NK-92 treated with Interleukin-12 subunit alpha and Interleukin-12 subunit beta, amount 100 ng/mL, for 24 hours (cell line): ENCODE data around the gene HS6ST2.

ENCODE experiments used
- DNase-seq: peaks from one replicate; lab custom pipeline; 2025; lab: John Stamatoyannopoulos, UW

HS6ST2 gene

DNA sequence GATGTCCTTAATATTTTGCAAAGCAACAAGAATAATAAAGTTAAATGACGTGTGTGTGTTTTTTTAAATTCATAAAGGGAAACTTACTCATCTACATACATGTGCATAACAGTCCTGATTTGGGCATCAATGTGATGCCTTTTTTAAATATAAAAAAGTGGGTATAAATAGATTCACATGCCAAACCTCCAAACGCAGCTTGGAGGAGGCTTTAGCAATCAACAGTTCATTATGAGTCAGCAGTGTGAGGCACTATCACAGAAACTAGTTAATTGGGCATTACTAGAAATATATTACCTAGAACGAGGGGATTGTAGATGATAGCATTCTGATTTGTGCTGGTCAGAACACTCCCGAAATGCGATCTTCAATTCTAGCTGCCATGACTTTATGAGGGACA lies 115.1 kb downstream of the HS6ST2 start:
- no peak for DNase-seq

DNA sequence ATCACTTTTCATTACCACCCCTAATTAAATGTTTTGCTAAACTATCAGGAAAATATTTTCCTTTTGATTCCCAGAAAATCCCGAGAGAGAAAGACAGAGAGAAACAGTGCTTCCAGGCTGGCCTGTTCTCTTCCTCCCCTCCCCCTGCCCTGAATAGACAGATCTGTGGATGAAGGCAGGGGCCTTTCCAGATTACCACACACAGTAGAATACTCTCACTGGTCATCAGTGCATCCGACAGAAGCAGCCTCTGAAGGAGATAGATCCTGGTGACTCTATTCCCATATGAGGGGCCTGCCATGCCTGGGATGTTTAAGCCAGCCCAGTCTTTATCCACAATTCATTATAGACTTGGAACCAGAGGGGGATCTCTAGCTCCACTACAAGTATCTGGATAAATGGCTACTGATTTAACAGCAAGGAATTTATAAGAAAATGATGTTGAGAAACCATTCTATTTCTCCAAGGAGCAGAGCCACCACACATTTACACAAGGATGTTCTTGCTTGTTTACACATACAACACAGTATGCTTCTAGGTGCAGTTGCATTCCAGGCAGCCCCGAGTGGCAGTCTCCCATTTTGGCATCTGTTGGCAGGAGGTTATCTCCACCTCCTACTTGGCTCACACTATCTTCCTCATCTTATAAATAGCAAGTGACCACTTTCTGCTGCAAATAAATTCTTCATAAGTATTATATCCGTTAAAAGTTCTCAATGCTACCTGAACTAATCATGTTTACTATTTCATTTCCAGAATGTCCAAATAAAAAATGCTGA lies 115.8 kb downstream of the HS6ST2 start:
- DNase-seq, result no peak

DNA sequence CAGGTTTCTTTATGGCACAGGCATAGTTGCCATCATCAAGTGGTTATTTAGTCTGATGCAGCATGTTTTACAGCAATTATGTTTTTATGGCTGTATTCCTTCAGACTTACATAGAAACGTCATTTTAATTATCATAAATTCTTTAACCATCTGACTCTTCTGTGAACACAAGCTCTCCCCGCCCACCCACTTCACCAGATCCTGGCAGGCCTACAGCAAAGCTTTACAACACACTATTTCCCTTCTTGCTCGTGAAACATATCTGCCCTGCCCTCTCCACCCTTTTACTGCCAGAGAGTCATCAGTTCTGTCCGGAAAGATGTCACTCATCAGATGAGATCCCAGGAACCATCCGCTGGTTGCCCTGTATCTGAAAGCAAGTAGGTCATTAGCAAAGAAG lies 120.5 kb downstream of the HS6ST2 start:
- DNase-seq, result no peak

DNA sequence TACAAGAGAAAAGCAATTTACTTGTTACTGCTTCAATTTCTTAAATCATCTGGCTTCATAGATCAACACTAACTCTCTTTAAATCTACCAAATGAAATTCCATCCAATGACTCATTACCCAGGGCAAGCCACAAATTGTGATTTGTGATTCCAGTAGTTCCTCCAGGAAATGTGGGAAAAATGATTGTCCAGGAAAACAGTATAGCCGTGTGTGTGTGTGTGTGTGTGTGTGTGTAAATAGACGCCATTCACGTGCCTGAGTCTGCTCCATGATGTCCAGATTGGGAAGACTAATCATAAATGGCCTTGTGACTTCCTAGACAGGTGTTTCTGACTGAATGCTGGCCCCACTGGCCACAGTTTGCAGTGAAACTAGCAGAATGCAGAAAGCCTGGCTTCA lies 121.3 kb downstream of the HS6ST2 start:
- no peak for DNase-seq

DNA sequence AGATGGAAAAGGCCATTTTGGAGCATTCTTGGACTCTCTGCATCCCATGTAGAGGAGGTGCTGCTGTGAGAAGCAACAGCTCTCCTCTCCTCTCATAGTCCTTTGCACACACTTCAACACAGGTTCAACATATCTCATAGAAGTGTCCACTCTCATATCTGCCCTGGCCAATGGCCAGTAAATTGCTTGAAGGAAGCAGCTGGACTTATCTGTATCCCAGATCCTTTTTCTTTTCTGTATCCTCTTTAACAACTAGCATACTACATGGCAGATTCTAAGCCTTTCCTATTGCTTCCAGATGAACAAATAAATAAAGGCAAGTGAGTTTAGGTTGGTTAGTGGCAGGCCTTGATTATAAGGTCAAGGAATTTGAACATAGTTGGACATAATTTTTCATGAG lies 122.0 kb downstream of the HS6ST2 start:
- DNase-seq, result no peak

DNA sequence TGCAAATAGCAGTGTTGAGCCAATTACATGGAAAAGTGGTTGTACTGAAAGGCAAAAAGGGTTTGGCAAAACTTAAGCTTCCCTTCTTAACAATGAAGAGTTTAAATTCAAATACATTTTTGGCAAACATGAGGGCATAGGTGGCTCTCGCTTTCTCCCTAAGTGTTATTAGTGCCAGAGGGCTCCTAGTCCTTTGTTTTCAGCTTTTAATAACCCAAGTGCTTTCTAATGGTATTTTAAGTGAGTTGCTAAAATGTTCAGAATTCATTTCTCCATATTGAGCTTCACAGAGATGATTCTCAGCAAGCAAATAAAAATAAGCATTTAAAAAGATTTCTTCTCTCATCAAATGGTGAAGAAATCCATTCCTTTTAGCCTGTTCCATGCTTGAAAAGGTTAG lies 123.7 kb downstream of the HS6ST2 start:
- DNase-seq, result no peak

DNA sequence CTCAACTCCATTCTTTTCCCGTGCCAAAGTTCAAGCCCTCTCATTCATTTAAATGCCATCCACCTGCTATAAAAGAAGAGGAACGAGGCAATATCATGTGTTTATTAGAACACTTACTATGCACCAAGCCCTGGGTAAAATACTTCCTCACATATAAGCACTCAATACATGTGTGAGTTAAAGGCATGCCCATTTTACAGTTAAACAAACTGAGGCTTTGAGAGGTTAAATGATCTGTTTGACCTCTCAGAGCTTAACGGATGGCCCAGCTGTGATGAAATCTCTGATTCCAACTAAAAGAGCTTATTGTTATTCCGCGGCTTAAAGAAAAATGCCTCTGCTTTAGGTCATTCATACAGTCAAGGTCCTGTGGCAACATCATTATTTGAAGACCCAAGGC lies 124.3 kb downstream of the HS6ST2 start:
- DNase-seq, result no peak

DNA sequence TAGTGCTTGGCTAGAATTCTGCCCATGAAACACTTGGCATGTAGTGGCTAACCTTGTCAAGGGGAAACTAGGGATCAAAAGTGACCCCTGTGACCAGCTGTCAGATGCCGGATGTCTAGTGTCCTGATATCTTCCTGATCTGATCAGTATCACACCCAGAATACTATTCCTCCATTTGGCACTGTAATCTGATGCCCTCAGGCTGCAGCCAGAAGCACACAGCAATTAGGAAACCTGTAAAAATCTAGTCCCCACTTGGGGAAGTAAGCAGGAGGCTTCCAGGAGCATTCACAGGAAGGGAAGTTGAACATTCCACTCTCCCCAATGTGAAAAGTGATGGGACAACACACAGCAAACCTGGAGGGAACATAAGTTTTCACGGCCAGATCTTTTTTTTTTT lies 125.1 kb downstream of the HS6ST2 start:
- DNase-seq, result no peak

DNA sequence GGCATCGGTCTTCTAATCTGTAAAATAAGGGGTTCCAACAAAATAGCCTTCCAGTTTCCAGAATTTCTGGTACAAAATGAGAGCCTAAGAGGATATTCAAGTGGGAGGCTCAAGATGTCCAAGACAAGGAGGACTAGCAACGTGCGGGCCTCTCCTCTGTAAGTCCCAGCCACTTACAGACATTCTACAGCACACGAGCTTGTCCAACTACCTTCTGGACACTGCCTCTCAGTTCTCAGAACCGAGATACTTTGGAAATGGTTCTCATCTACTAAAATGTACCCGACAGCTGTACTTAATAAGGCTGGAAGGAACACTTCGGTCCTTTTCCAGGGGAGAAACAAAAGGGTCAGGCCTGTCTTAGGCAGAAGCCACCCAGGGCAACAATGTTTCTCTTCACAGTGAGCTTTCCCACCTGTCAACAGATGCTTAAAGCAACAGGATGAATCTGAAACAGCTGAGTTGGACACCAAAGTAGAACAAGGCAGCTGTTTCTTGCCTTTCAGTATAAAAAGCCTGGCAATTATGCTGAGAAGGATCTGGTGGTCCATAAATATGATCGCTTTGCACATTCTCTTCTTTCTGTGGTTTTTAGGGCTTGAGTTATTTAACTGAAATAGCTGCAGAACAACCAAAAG lies 127.0 kb downstream of the HS6ST2 start:
- no peak for DNase-seq

DNA sequence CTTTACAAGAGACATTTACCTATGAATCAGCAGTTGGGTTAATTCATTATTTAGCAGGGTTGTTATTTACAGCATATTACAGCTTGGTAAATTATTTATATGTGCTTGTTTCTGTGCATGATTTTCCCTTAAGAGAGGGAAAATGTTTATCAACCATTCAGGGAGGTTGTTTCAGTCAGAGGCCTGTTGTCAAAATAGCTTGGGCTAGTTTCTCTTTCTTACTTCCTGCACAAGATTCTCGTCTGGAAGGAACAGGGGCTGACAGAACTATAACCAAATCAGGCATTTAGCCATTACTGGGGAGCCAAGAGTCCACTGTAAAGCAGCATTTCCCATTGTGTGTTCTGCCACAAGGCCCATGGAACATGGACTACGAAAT lies 135.8 kb downstream of the HS6ST2 start:
- no peak for DNase-seq

DNA sequence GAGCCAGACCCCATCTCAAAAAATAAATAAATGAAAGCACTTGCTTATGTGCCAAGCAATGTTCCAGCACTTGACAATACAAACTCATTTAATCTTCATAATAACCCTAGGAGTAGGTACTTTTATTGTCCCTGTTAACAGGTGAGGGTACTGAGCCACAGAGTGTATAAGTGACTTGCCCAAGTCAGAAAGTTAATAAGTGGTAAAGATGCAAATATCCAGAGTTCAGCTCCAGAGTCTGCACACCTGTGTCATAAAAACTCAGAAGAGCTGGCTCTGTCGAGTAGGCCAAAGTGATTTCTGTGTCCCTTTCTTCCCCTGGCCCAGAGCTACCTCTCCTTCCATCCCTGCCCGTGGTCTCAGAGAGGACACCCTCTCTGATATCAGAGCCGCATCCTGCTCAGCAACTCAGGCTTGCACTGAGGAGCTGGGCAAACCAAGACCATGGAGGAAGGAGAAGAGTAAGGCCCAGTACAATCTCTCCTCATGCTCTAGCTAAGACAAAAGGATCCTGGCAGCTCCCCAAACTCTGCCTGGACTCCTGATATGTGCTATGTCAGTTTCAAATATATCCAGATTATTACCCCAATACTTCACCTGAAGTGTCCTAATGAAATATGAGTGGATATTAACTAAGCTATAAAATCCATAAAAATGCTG lies 136.3 kb downstream of the HS6ST2 start:
- DNase-seq, result no peak

DNA sequence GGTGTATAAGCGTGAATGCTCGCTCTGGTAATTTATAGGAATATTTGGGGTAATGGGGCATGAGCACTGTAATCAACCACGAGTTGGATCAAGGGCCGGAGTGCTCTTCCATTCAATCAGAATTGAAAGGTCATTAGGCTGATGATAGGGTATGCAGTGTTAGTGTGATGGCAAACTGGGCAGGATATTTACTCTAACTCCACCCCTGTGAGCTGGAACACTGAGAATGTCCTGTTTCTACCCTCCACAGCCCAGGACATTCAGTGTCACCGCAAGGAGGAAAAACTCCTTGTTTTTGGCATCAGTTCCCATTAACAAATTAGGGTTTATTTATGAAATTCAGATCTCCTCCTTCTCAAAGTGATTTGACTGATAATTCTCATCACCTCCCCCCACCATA lies 137.8 kb downstream of the HS6ST2 start:
- no peak for DNase-seq

DNA sequence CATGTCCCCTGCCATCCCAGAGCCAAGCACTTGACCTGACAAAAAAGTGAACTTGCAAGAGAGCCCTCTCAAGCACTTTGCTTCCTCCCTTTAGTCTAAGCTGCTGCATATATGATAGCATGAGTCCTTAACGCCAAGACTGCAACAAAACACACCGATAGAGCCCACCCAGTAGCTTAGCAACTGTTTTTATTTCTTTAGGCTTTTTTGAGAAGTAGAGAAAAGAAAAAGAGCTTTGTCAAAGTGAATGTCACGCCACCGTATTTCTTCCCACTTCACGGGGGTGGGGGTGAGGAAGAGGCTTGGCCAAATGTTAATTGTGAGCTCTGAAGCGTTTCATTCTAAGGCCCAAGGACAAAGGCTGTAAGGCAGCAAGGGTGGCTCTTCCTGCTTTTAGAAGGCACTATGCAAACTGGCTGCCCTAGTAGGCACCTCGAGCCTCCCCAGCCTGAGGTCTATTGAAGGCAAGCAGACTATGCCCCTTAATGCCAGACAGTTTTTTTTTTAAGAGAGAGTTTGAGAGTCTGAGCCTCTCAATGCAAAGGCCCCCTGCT lies 138.6 kb downstream of the HS6ST2 start:
- DNase-seq, result no peak

DNA sequence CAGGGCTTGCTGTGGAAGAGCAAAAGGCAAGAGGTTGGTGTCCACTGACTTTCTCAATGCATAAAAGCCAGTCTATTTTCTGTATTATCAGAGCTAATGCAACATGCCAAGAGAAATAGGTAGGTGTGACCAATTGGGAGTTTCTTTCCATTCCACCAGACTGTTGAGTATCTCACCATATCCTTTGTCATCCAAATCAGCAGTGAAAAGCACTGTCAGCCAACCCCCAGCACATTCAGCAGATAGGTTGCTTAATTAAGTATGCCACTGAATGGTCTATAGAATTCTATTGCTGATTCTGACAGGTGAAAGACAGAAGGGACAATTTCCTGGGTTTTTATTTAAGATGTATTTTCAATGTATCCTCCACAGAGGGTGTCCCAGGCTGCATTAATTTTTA lies 139.8 kb downstream of the HS6ST2 start:
- DNase-seq, result no peak

DNA sequence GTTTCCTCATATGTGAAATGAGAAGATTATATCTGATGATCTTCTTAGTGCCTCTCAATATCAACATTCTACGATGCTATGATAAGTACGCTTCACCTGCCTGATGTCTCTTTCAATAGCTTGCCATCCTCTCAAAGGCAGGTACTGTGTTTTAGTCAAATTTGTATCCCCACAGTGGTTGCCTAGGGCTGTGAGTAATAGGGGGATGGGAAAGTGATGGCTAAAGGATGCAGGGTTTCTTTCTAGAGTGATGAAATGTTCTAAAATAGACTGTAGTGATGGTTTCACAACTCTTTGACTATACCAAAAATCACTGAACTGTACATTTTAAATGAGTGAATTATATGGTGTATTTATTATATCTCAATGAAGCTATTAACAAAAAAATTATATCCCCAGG lies 142.8 kb downstream of the HS6ST2 start:
- DNase-seq, result no peak

DNA sequence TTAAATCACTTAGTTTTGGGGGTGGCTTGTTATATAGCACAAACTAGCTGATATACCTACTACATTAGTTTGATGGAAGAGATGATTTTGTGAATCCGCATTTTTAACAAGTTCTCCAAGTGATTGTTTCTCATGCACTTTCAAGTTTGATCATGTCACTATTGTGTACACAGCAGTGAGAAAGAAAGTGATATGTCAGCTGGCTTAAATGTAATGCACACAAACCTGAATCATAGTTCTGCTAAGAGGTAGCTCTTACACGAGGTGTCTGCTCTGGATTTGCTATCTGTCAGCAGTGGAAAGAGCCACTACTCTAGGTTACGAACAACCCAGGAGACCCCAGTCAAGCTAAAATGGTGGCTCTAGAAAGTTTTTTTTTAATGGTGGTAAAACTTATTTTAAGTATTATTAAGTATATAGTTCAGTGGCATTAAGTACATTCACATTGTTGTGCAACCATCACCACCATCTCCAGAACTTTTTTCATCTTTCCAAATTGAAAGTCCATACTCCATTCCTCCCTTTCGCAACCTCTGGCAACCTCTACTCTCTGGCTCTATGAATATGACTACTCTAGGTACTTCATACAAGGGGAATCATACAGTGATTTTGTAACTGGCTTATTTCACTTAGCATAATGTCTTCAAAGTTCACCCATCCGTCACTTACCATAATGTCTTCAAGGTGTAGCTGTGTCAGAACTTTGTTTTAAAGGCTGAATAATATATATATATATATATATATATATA lies 147.3 kb downstream of the HS6ST2 start:
- no peak for DNase-seq

DNA sequence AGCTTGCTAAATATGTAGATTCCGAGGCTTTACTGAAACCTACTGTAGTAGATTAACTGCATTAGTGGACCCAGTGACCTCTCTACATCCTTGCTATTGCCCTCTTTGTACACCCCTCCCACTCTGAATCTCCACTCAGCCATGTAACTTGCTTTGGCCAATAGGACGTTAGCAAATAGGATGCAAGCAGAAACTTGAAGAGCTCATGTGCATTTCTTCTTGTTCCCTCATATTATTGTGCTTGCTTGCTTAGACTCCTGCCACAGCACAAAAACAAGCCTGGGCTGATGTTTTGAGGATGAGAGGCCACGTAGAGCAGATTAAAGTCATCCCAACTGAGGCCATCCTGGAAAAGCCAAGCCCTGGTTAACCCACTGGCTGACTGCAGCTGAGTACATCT lies 147.9 kb downstream of the HS6ST2 start:
- no peak for DNase-seq

DNA sequence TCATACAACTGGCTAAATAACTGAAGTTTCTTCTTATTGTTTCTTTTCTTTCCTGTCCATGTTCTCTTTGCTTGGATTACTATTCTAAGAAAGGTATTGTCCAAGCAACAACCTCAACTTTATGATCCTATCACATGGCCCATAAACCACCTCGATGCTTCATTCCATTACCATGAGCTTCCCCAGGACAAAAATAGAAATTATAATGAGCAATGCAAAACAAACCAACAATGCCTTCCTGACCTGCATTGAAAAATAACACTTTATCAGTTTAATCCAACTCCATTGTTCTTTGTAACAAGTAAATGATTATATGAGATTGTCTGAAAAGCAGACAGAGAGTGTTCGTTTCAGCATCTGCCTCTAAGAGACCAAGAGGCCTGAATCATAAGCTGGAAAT lies 148.8 kb downstream of the HS6ST2 start:
- no peak for DNase-seq

DNA sequence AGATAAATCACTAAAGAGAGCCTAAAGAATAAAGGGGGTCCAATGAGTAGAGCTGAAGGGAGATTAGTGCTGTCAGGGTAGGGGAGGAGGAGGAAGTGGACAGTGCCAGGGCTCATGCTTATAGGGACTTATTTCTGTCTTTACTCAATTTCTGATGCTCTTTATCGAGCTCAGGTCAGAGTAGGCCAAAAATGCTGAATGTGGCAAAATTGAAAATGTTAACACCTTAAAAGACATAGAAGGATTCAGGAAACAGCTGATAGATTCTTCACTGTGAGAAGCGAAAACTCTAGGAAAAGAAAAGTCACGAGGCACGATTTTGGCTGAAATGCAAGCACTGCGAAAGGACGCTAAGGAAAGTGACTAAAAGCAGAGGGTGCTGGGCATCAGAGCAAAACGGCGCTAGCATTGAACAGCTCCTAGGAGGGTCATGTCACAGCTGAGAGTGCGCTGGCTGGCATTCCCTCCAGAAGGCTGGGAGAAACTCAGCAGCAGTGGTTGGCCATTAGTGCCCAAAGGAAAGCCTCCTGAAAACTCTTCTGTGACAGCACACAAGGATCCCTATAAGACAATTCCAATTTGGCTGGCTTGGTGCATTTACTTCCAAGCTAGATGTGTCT lies 150.9 kb downstream of the HS6ST2 start:
- no peak for DNase-seq

DNA sequence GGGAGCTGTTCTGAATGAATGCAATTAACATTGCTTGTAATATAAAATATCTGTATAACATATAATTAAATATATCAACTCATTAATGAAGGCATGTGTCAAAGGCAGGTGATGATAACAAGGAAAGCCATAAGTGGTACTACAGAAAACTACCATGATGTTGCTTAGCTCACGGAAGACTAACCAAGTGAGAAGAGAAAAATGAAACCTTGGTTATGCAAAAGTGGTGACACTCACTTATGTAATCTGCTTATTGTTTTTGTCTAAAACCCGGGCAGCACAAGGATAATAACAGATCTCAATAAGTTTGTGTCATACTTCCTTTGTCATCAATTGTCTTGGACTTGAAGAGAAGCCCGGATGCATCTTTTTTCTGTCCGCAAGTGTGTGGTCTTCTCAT lies 156.4 kb downstream of the HS6ST2 start:
- DNase-seq, result no peak

DNA sequence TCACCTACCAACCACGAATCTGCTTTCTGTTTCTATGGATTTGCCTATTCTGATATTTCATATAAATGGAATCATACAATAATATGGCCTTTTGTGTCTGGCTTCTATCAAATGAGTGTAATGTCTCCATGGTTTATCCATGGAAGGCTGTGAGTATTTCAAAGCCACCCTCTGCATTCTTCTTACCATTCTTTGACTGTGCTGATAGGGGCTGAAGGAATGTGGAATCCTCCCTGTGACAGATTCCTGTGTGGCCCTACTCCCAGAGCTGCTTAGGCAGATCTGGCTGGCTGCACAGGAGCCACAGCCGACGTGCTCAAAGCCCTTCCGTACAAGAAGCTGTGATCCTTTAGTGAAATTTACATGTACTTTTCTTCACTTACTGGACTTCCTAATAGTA lies 163.2 kb downstream of the HS6ST2 start:
- DNase-seq, result no peak

DNA sequence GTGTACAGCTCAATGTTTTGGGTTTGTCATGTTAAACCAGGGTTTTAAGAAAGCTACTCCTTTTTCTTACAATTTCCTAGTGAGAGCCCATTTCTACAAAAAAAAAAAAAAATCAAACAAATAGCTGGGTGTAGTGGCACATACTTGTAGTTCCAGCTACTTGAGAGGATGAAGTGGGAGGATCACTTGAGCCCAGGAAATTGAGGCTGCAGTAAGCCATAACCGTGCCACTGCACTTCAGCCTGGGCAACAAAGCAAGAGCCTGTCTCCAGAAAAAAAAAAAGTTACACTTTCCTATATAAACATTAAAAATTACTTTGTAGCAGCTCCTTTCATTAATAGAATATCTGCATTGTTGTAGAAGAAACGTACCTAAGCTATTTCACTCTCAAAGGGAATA lies 166.7 kb downstream of the HS6ST2 start:
- no peak for DNase-seq
